Measurements from ENCODE around the gene TFB2M. TPM values are rescaled to one million over a fixed set of nuclear protein-coding genes. Genes with fewer than 3 reads are reported as not detected.

TFB2M gene
- total RNA-seq, 4 donors from 2014 or later = 7.7 to 22.8 (median 10.7) TPM

DNA sequence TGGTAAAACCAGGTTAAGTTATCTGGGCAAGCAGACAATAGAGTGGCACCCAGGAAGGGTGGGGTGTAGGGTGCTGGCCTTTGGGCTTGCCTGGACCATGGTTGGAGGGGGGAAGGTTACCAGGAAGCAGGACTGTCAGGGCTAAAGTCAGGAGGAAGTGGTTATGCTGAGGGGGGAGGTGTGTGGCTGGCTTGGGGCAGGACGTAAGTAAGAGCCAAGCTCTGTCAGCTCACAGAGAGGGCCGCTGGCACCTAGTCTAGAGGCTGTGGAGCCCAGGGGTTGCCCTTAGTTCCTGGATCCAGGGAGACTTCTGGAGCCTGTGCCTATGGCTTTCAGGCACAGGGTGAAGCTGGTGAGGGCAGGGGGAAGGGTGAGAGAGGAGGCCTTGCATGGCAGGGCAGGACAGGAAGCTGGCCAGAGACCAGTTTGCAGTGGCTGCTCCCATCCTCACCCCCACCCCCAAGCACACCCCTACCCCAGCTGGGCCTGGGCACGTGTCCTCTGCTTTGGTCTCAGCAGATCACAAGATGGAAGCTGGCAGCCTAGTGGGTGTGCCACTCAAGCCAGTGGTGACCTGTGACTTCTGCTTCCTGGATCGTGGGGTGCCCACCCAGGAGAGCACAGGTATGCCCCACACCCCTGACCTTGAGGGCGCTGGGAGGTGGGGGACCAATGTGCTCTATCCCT, 38.5 kb downstream of the TFB2M start:
- TF ChIP-seq CTCF (IDR thresholded peaks at IDR 0.05) = no peak
- ATAC-seq (ENCODE audit: low FRiP score) (no peak), DNase-seq (ENCODE audit: low spot score) (no peak)

GRCh38 chr1:246526915-246527314, 39.1 kb downstream of the TFB2M start:
- DNase-seq (ENCODE audit: low spot score) (no peak), ATAC-seq (ENCODE audit: low FRiP score) (no peak)
- TF ChIP-seq CTCF (IDR thresholded peaks at IDR 0.05) = no peak

DNA sequence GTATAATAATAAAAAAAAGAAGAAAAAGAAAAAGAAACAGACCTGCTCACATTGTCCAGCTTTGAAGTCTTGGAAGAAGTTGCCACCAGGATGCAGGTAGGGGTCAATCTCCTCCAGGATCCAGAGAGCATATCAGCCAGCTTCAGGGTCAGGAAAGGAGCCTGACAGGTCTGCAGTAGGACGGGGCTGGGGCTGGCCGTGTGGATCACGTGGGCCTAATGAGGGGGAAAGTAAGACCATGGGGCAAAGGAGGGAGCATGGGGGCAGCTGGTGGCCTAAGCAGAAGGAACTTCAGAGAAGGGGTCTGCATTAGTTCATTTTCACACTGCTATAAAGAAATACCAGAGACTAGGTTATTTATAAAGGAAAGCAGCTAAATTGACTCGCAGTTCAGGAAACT, 39.7 kb downstream of the TFB2M start:
- no peak for TF ChIP-seq CTCF (IDR thresholded peaks at IDR 0.05)
- no peak for DNase-seq (ENCODE audit: low spot score)
- no peak for ATAC-seq (ENCODE audit: low FRiP score)

DNA sequence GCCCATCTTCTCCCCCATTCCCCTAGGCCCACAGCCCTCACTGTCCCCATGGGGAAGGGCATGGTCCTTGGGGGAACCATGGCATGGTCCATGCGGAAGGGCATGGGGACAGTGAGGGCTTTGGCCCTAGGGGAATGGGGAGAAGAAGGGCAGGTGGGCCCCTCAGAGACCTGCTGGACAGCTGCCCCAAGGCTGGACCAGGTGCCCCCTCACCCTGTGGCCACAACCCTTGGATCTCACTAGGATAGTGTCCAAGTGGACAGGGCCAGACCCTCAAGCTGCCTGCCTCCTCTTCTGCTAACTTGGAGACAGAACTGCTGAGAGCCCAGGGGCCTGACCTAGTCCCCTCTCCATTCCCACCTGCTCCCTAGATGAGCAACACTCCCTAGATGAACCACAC, 46.5 kb downstream of the TFB2M start:
- TF ChIP-seq CTCF (IDR thresholded peaks at IDR 0.05) = no peak
- ATAC-seq (ENCODE audit: low FRiP score) (no peak), DNase-seq (ENCODE audit: low spot score) (no peak)

- no peak for TF ChIP-seq CTCF (IDR thresholded peaks at IDR 0.05)
- ATAC-seq (ENCODE audit: low FRiP score) = no peak
Observed at GRCh38 chr1:246518456-246519205, 47.4 kb downstream of the TFB2M start.

GRCh38 chr1:246517391-246517790, 48.7 kb downstream of the TFB2M start:
- ATAC-seq (ENCODE audit: low FRiP score) (no peak), DNase-seq (ENCODE audit: low spot score) (no peak)
- TF ChIP-seq CTCF (IDR thresholded peaks at IDR 0.05) = no peak

More at GRCh38 chr1:246518456-246519205, 47.4 kb downstream of the TFB2M start:
- no peak for DNase-seq (ENCODE audit: low spot score)

DNA sequence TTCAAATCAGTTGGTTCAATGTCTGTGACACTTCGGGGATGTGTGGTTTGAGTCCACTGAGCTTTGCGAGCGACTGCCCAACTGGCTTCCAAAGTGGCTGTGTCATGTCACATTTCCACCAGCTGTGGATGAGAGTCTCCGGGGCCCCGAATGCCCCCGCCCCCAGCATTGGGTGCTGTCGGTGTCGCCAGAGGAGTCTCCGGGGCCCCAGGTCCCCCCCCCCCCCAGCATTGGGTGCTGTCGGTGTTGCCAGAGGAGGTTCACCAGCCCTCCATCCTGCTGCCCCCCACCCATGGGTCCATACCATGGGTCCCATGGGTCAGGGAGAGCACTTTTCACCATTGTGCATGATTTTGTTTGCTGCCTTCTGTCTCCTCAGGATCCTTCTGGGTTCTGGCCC, 49.9 kb downstream of the TFB2M start:
- no peak for ATAC-seq (ENCODE audit: low FRiP score)

More for the DNA sequence above, 49.9 kb downstream of the TFB2M start:
- no peak for DNase-seq (ENCODE audit: low spot score)
- TF ChIP-seq CTCF (IDR thresholded peaks at IDR 0.05) = no peak

All from omental fat pad (tissue), 4 donors.